Caco-2 (cell line): Measurements from ENCODE around the gene WDR81. TPM values are rescaled to one million over a fixed set of nuclear protein-coding genes. Genes with fewer than 3 reads are reported as not detected.

Source experiments
- BruUV-seq: library from RNA; stranded (reverse); fragments of 400-500 nt; replicated peaks from 2 replicates; lab custom pipeline; 2021; lab: Mats Ljungman, UMichigan
- CTCF ChIA-PET: fragments of 300-600 bp; sonication (Branson Sonifier 250); formaldehyde crosslinking; loops from one replicate; lab custom pipeline; 2022; ENCODE audit warnings: antibody characterized with exemption; lab: Charles Lee
- POLR2A ChIA-PET: fragments of 300-600 bp; sonication (Branson Sonifier 250); formaldehyde crosslinking; loops from one replicate; lab custom pipeline; 2022; ENCODE audit warnings: antibody characterized with exemption; lab: Charles Lee
- DNase-seq, 2 experiments: peaks; one replicate each; pipeline versions ENCODE4 v3.0.0 to v3.0.0-alpha.2; 2020 to 2022
- H3K27me3 ChIP-seq: replicated peaks from 2 replicates; pipeline ENCODE4 v1.6.0; 2011; ENCODE audit warnings: low read length; ENCODE audit not compliant: control insufficient read depth, insufficient read depth
- H3K36me3 ChIP-seq: 2 replicates; pipeline ENCODE4 v1.5.1; 2011; ENCODE audit warnings: low read length; ENCODE audit not compliant: control insufficient read depth, insufficient read depth
- H3K4me1 ChIP-seq: fragments of 250-450 bp; sonication (Bioruptor Pico); 2 replicates; pipeline ENCODE4 v1.5.1; 2020; ENCODE audit warnings: mild to moderate bottlenecking
- H3K4me3 ChIP-seq: 2 replicates; pipeline ENCODE4 v1.5.1; 2011; ENCODE audit warnings: low read depth, mild to moderate bottlenecking, control low read depth, low read length
- H3K9me3 ChIP-seq: fragments of 250-450 bp; sonication (Bioruptor Pico); 2 replicates; pipeline ENCODE4 v1.5.1; 2020; ENCODE audit warnings: mild to moderate bottlenecking, moderate library complexity
- H3K27ac Mint-ChIP-seq: one replicate; pipeline ENCODE4 v1.8.0; 2022; ENCODE audit warnings: mixed read lengths; ENCODE audit not compliant: unreplicated experiment
- H3K27me3 Mint-ChIP-seq: one replicate; pipeline ENCODE4 v1.8.0; 2022; ENCODE audit warnings: mixed read lengths; ENCODE audit not compliant: insufficient read depth, unreplicated experiment
- H3K36me3 Mint-ChIP-seq: one replicate; pipeline ENCODE4 v1.8.0; 2022; ENCODE audit warnings: mild to moderate bottlenecking, mixed read lengths; ENCODE audit not compliant: insufficient read depth, unreplicated experiment
- H3K4me1 Mint-ChIP-seq: one replicate; pipeline ENCODE4 v1.8.0; 2022; ENCODE audit warnings: low read depth, mixed read lengths; ENCODE audit not compliant: unreplicated experiment
- H3K4me3 Mint-ChIP-seq: one replicate; pipeline ENCODE4 v1.8.0; 2022; ENCODE audit warnings: mild to moderate bottlenecking, moderate library complexity, mixed read lengths; ENCODE audit not compliant: unreplicated experiment
- H3K9me3 Mint-ChIP-seq: one replicate; pipeline ENCODE4 v1.8.0; 2022; ENCODE audit warnings: mixed read lengths; ENCODE audit not compliant: unreplicated experiment
- CTCF ChIP-seq, 2 experiments: fragments of 200-600 bp in 1 of 2; IDR thresholded peaks; 1 replicate in 1 of 2; 2 replicates in 1 of 2; pipeline versions ENCODE4 v1.5.1 to v1.8.0; 2011 to 2022; ENCODE audit warnings: antibody characterized with exemption in 1 of 2, control low read depth in 1 of 2, inconsistent platforms in 1 of 2, low read depth in 1 of 2, low read length in 1 of 2, mild to moderate bottlenecking in 1 of 2, moderate library complexity in 1 of 2; ENCODE audit not compliant: insufficient read depth in 1 of 2, severe bottlenecking in 1 of 2, unreplicated experiment in 1 of 2
- intact Hi-C: fragments of 100-400 bp; cut with micrococcal nuclease; formaldehyde crosslinking; loops from one replicate; pipeline ENCODE4 v1.10.0; 2022; ENCODE audit not compliant: unreplicated experiment
- total RNA-seq: library from RNA; stranded (reverse); gene quantifications from 2 replicates; pipeline ENCODE4 v1.2.3, GENCODE V29; 2022

Gene WDR81
- total RNA-seq, 1 experiment from 2014 or later = 26.6 TPM

- intact Hi-C loops = no loop called here
Observed at GRCh38 chr17:1732241-1732832, 7.8 kb downstream of the WDR81 start.

GRCh38 chr17:1732833-1733321 lies 8.4 kb downstream of the WDR81 start:
- POLR2A ChIA-PET = interaction anchor here (1.0 kb wide), 1 partner anchor 16 kb away, joined by 4 read pairs; no protein-coding TSS in a partner anchor
- H3K36me3 ChIP-seq = peaks cover 2% of the 10 kb centered on the region; the same call in 1 of the 2 replicates
- H3K27me3 ChIP-seq = no peaks in the 10 kb centered on the region
- CTCF ChIA-PET = interaction anchor here (1.7 kb wide), 1 partner anchor 16 kb away, joined by 5 read pairs; no protein-coding TSS in a partner anchor
- no peaks in the 10 kb centered on the region for H3K9me3 ChIP-seq
- peaks cover 14% of the 10 kb centered on the region for H3K4me1 Mint-ChIP-seq
- no peaks in the 10 kb centered on the region for H3K9me3 Mint-ChIP-seq
- H3K27me3 Mint-ChIP-seq = no peaks in the 10 kb centered on the region
- no peak for DNase-seq
- no TSS peak for BruUV-seq
- intact Hi-C loops = no loop called here
- no peak overlapping the region for H3K4me3 Mint-ChIP-seq
- H3K4me1 ChIP-seq = peaks cover 23% of the 10 kb centered on the region
- H3K27ac Mint-ChIP-seq = no peak overlapping the region
- peaks cover 24% of the 10 kb centered on the region for H3K36me3 Mint-ChIP-seq
- no peak overlapping the region for H3K4me3 ChIP-seq
- TF ChIP-seq CTCF (IDR thresholded peaks at IDR 0.05; ENCODE audit: insufficient read depth in 1 of 2, low read depth in 1 of 2, low read length in 1 of 2, severe bottlenecking in 1 of 2, unreplicated experiment in 1 of 2) = no peak

More at GRCh38 chr17:1732241-1732832, 7.8 kb downstream of the WDR81 start:
- Mint-ChIP-seq H3K4me3 (no peak overlapping the region), H3K4me1 (peaks cover 14% of the 10 kb centered on the region), H3K27me3 (no peaks in the 10 kb centered on the region), H3K36me3 (peaks cover 24% of the 10 kb centered on the region), H3K27ac (no peak overlapping the region), H3K9me3 (no peaks in the 10 kb centered on the region)
- no TSS peak for BruUV-seq
- no peak for DNase-seq
- CTCF ChIA-PET = interaction anchor here (0.5 to 1.7 kb wide), 3 partner anchors 16 to 638 kb away, joined by 4 to 9 read pairs (median 5); no protein-coding TSS in a partner anchor
- POLR2A ChIA-PET = interaction anchor here (1.0 to 2.0 kb wide), 2 partner anchors 16 kb away, joined by 4 to 15 read pairs; no protein-coding TSS in a partner anchor
- Histone ChIP-seq H3K9me3 (no peaks in the 10 kb centered on the region), H3K4me1 (peaks cover 20% of the 10 kb centered on the region), H3K27me3 (no peaks in the 10 kb centered on the region), H3K36me3 (peaks cover 2% of the 10 kb centered on the region; the same call in 1 of the 2 replicates), H3K4me3 (no peak overlapping the region)
- TF ChIP-seq CTCF (IDR thresholded peaks at IDR 0.05; ENCODE audit: insufficient read depth in 1 of 2, low read depth in 1 of 2, low read length in 1 of 2, severe bottlenecking in 1 of 2, unreplicated experiment in 1 of 2) = no peak

GRCh38 chr17:1733759-1734158 lies 9.3 kb downstream of the WDR81 start:
- Histone ChIP-seq H3K27me3 (no peaks in the 10 kb centered on the region), H3K4me1 (peaks cover 23% of the 10 kb centered on the region), H3K36me3 (peaks cover 3% of the 10 kb centered on the region; the same call in 1 of the 2 replicates), H3K9me3 (no peaks in the 10 kb centered on the region), H3K4me3 (no peak overlapping the region)
- Mint-ChIP-seq H3K27me3 (no peaks in the 10 kb centered on the region), H3K27ac (no peak overlapping the region), H3K9me3 (no peaks in the 10 kb centered on the region), H3K4me3 (no peak overlapping the region), H3K4me1 (peaks cover 14% of the 10 kb centered on the region), H3K36me3 (peaks cover 24% of the 10 kb centered on the region)
- POLR2A ChIA-PET = interaction anchor here (0.6 kb wide), 1 partner anchor 42 kb away, joined by 3 read pairs; no protein-coding TSS in a partner anchor
- no peak for TF ChIP-seq CTCF (IDR thresholded peaks at IDR 0.05; ENCODE audit: insufficient read depth in 1 of 2, low read depth in 1 of 2, low read length in 1 of 2, severe bottlenecking in 1 of 2, unreplicated experiment in 1 of 2)
- no peak for DNase-seq
- CTCF ChIA-PET = interaction anchor here (1.7 kb wide), 1 partner anchor 17 kb away, joined by 5 read pairs; no protein-coding TSS in a partner anchor
- BruUV-seq = no TSS peak
- intact Hi-C loops = no loop called here
